ENCODE results near the gene IFI16.

DNA sequence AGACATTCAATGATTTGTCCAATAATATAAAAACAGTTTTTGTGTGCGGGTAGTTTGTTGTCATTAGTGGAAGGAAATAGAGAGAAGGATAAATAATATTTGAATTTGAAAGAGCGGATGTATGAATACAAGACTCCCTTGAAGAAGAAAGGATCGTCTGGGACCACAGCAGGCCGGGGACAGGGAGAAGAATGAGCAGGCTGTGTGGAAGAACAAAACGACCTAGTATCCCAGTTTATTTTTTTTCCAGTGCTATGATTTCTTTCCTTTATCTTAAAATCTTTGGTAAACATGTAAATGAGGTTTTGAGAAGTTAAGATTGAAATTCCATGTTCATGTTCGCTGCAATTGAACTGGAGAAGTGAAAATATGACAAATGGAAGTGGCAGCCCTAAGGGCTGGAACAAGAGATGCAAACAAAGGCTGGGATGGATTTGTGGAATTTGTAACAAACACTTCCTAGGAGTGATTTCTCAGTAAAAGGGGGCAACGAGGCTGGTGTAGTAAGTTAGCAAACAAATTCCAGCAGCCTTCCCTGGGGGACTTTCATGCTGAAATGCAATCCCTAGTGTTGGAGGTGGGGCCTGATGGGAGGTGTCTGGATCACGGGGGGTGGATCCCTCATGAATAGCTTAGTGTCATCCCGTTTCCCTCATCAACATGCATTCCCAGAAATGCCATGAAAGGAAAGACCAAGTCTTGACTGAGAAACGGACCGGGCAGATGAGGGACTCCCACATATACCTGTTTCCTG lies 10.2 kb upstream of the IFI16 start:
- no peak for TF ChIP-seq HDGF (IDR thresholded peaks at IDR 0.05; ENCODE audit: borderline replicate concordance)
- no peak for TF ChIP-seq BHLHE40 (IDR thresholded peaks at IDR 0.05; ENCODE audit: borderline replicate concordance)
- TF ChIP-seq FOXK2 (IDR thresholded peaks at IDR 0.05) = no peak
- no peak for TF ChIP-seq ELF4 (IDR thresholded peaks at IDR 0.05)
- TF ChIP-seq FOXA1 (IDR thresholded peaks at IDR 0.05) = no peak
- TF ChIP-seq SUZ12 (IDR thresholded peaks at IDR 0.05) = no peak
- no peak for TF ChIP-seq LEF1 (IDR thresholded peaks at IDR 0.05; ENCODE audit: borderline replicate concordance)

Measured in HEK293T (cell line).